Mucosa of descending colon (tissue), 3 donors: ENCODE measurements around the gene MRM1. TPM values are rescaled to one million over a fixed set of nuclear protein-coding genes. Genes with fewer than 3 reads are reported as not detected.
A peak's percentile ranks its signal among the peaks of the same experiment; 100 is the strongest.

Experiments used
- ATAC-seq: fragments of 200-7000 bp; cut with Tn5 transposase; one replicate; pipeline ENCODE4 v1.9.1; 2020; ENCODE audit warnings: mild to moderate bottlenecking, moderate library complexity
- DNase-seq, 3 donors: peaks; one replicate each; pipeline ENCODE4 v3.0.0-alpha.2; 2020
- H3K36me3 ChIP-seq: fragments of 200-600 bp; one replicate; pipeline ENCODE4 v1.8.0; 2021; ENCODE audit warnings: low read depth, mild to moderate bottlenecking
- H3K4me1 ChIP-seq: fragments of 200-600 bp; one replicate; pipeline ENCODE4 v1.8.0; 2021; ENCODE audit warnings: low read depth, mild to moderate bottlenecking
- H3K4me3 ChIP-seq: fragments of 200-600 bp; one replicate; pipeline ENCODE4 v1.8.0; 2021; ENCODE audit warnings: mild to moderate bottlenecking
- H3K9me3 ChIP-seq: fragments of 200-600 bp; one replicate; pipeline ENCODE4 v1.8.0; 2021; ENCODE audit warnings: mild to moderate bottlenecking
- CTCF ChIP-seq: fragments of 200-600 bp; IDR thresholded peaks from one replicate; pipeline ENCODE4 v1.8.0; 2022; ENCODE audit warnings: antibody characterized with exemption, mild to moderate bottlenecking
- intact Hi-C, 2 donors: fragments of 100-400 bp; cut with DNase I in 1 of 2; cut with micrococcal nuclease in 1 of 2; formaldehyde crosslinking; loops; one replicate each; pipeline versions ENCODE4 v1.11.0 to v1.11.1; 2022; cut with DNase I, micrococcal nuclease
- total RNA-seq, 3 donors: library from RNA; stranded (reverse); fragmentation: NEBNext Ultra II Directional in 2 of 3; extraction: Animal tissue kit (Norgen Biotek cat#: 25700) in 2 of 3; gene quantifications; one replicate each; pipeline versions ENCODE4 v1.2.1 to v1.2.4, GENCODE V29; 2021 to 2023
- donor health status: DM: no; HTN: no; CAD: no; lungs with moderate emphysema.
- donor health status: DM: no; HTN: no; CAD: no.
- donor health status: DM: no; HTN: yes; CAD: no.

The MRM1 gene
- total RNA-seq, 3 donors from 2014 or later = 8.2 to 12.8 (median 8.3) TPM

GRCh38 chr17:36597866-36598777 is 3.3 kb upstream of the MRM1 start:
- Histone ChIP-seq H3K4me1 (peaks cover 63% of the 10 kb centered on the region), H3K4me3 (no peak overlapping the region), H3K36me3 (no peaks in the 10 kb centered on the region), H3K9me3 (no peaks in the 10 kb centered on the region)
- DNase-seq (peak in 1 of 3 donors; percentile 13), ATAC-seq (no peak)
- TF ChIP-seq CTCF = no peak
- intact Hi-C loops = no loop called here

GRCh38 chr17:36598951-36599401 is 2.4 kb upstream of the MRM1 start:
- peak; percentile 58 to 79 (median 76) for DNase-seq
- intact Hi-C loops = no loop called here
- Histone ChIP-seq H3K36me3 (no peaks in the 10 kb centered on the region), H3K4me1 (peaks cover 54% of the 10 kb centered on the region), H3K9me3 (no peaks in the 10 kb centered on the region), H3K4me3 (no peak overlapping the region)
- ATAC-seq = peak; percentile 42
- TF ChIP-seq CTCF = no peak

GRCh38 chr17:36599546-36600250 is 1.7 kb upstream of the MRM1 start:
- DNase-seq (peak in 2 of 3 donors; percentile 15 to 39), ATAC-seq (no peak)
- no peaks in the 10 kb centered on the region for H3K36me3 ChIP-seq
- no peak for TF ChIP-seq CTCF
- no peaks in the 10 kb centered on the region for H3K9me3 ChIP-seq
- H3K4me1 ChIP-seq = peaks cover 47% of the 10 kb centered on the region
- H3K4me3 ChIP-seq = no peak overlapping the region
- intact Hi-C loops = no loop called here

GRCh38 chr17:36600465-36600864 is 918 bp upstream of the MRM1 start:
- TF ChIP-seq CTCF = no peak
- Histone ChIP-seq H3K4me1 (peaks cover 47% of the 10 kb centered on the region), H3K36me3 (no peaks in the 10 kb centered on the region), H3K4me3 (no peak overlapping the region), H3K9me3 (no peaks in the 10 kb centered on the region)
- intact Hi-C loops = no loop called here
- ATAC-seq (no peak), DNase-seq (no peak)

- no peaks in the 10 kb centered on the region for H3K9me3 ChIP-seq
- H3K4me3 ChIP-seq = peak overlapping the region; percentile 47
- peaks cover 43% of the 10 kb centered on the region for H3K4me1 ChIP-seq
- TF ChIP-seq CTCF = no peak
- H3K36me3 ChIP-seq = no peaks in the 10 kb centered on the region
- no peak for DNase-seq
- ATAC-seq = peak; percentile 1
- intact Hi-C loops = no loop called here
Measured at GRCh38 chr17:36600936-36601302, 464 bp upstream of the MRM1 start.
